Thyroid gland (tissue), 4 donors: ENCODE measurements around the gene ATP5ME.

ENCODE experiments used
- CTCF ChIP-seq, 6 experiments: fragments of 200-600 bp in 3 of 6; fragments of 450-650 bp in 3 of 6; sonication (generic) in 3 of 6; IDR thresholded peaks; one replicate each; pipeline ENCODE4 v1.5.1; 2016 to 2019; ENCODE audit warnings: antibody characterized with exemption in 6 of 6, mild to moderate bottlenecking in 2 of 6, inconsistent platforms in 1 of 6, moderate library complexity in 1 of 6
- POLR2A ChIP-seq, 2 donors: fragments of 450-650 bp; IDR thresholded peaks; one replicate each; pipeline ENCODE4 v1.6.1; 2017; ENCODE audit warnings: antibody characterized with exemption in 2 of 2, mild to moderate bottlenecking in 2 of 2, moderate library complexity in 1 of 2

- TF ChIP-seq POLR2A (IDR thresholded peaks at IDR 0.05) (no peak), CTCF (IDR thresholded peaks at IDR 0.05) (no peak)
Measured at GRCh38 chr4:654503-654845, 19.6 kb downstream of the ATP5ME start.
